ENCODE measurements around the gene DEDD2.

DEDD2 gene

GRCh38 chr19:42153672-42154433, 63.6 kb downstream of the DEDD2 start:
- Histone ChIP-seq H3K27me3 (replicated peaks; ENCODE audit: control insufficient read depth, insufficient read depth, low read length) (no peaks in the 10 kb centered on the region; the same call in 1 of the 2 replicates), H3K36me3 (ENCODE audit: control insufficient read depth, insufficient read depth, low read length) (no peaks in the 10 kb centered on the region), H3K4me3 (replicated peaks; ENCODE audit: low read depth, low read length) (no peak overlapping the region)
- DNase-seq (ENCODE audit: extremely low read depth, insufficient read length) = no peak
- no peak for TF ChIP-seq CTCF (IDR thresholded peaks at IDR 0.05; ENCODE audit: insufficient read depth, low read length, poor library complexity, severe bottlenecking)

GRCh38 chr19:42152910-42153671, 64.4 kb downstream of the DEDD2 start:
- Histone ChIP-seq H3K4me3 (replicated peaks; ENCODE audit: low read depth, low read length) (no peak overlapping the region), H3K36me3 (ENCODE audit: control insufficient read depth, insufficient read depth, low read length) (no peaks in the 10 kb centered on the region), H3K27me3 (replicated peaks; ENCODE audit: control insufficient read depth, insufficient read depth, low read length) (no peaks in the 10 kb centered on the region; the same call in 1 of the 2 replicates)
- DNase-seq (ENCODE audit: extremely low read depth, insufficient read length) = no peak
- no peak for TF ChIP-seq CTCF (IDR thresholded peaks at IDR 0.05; ENCODE audit: insufficient read depth, low read length, poor library complexity, severe bottlenecking)

GRCh38 chr19:42151782-42152684, 65.4 kb downstream of the DEDD2 start:
- Histone ChIP-seq H3K27me3 (replicated peaks; ENCODE audit: control insufficient read depth, insufficient read depth, low read length) (no peaks in the 10 kb centered on the region; the same call in 1 of the 2 replicates), H3K4me3 (replicated peaks; ENCODE audit: low read depth, low read length) (no peak overlapping the region), H3K36me3 (ENCODE audit: control insufficient read depth, insufficient read depth, low read length) (no peaks in the 10 kb centered on the region)
- no peak for DNase-seq (ENCODE audit: extremely low read depth, insufficient read length)
- TF ChIP-seq CTCF (IDR thresholded peaks at IDR 0.05; ENCODE audit: insufficient read depth, low read length, poor library complexity, severe bottlenecking) = no peak

- DNase-seq (ENCODE audit: extremely low read depth, insufficient read length) = no peak
- H3K27me3 ChIP-seq (replicated peaks; ENCODE audit: control insufficient read depth, insufficient read depth, low read length) = no peaks in the 10 kb centered on the region; the same call in 1 of the 2 replicates
Observed at GRCh38 chr19:42150911-42151361, 66.5 kb downstream of the DEDD2 start.

More at GRCh38 chr19:42150911-42151361, 66.5 kb downstream of the DEDD2 start:
- Histone ChIP-seq H3K4me3 (replicated peaks; ENCODE audit: low read depth, low read length) (no peak overlapping the region), H3K36me3 (ENCODE audit: control insufficient read depth, insufficient read depth, low read length) (no peaks in the 10 kb centered on the region)
- TF ChIP-seq CTCF (IDR thresholded peaks at IDR 0.05; ENCODE audit: insufficient read depth, low read length, poor library complexity, severe bottlenecking) = no peak

Measured in GM06990 (cell line).